SK-N-SH (cell line): ENCODE measurements around the gene MALL.
"Not testable (repeated sequence)": the region's sequence is repeated elsewhere in the genome, so short reads cannot be mapped to it uniquely, and the experiment has no call there.

Experiments used
- CHD2 ChIP-seq: fragments of 150-350 bp; IDR thresholded peaks from 2 replicates; pipeline ENCODE4 v1.6.1; 2018; ENCODE audit warnings: low read length; ENCODE audit not compliant: partially characterized antibody
- CTCF ChIP-seq: fragments of 200-600 bp; sonication (generic); IDR thresholded peaks from 2 replicates; pipeline ENCODE4 v1.6.1; 2017; ENCODE audit warnings: antibody characterized with exemption, mild to moderate bottlenecking, moderate library complexity
- EP300 ChIP-seq, 2 experiments: IDR thresholded peaks; 2 replicates each; pipeline versions ENCODE4 v1.4.0 to v1.6.1; 2012; ENCODE audit warnings: borderline replicate concordance in 1 of 2, low read depth in 1 of 2, low read length in 1 of 2
- EZH2phosphoT487 ChIP-seq: fragments of 200-600 bp; sonication (generic); IDR thresholded peaks from 2 replicates; pipeline ENCODE4 v1.6.1; 2017; ENCODE audit warnings: low read depth, mixed run types, mild to moderate bottlenecking, antibody characterized with exemption, moderate library complexity, borderline replicate concordance
- FOXJ3 ChIP-seq: sonication (generic); formaldehyde crosslinking; IDR thresholded peaks from 2 replicates; pipeline ENCODE4 v1.5.1; 2020; ENCODE audit warnings: mild to moderate bottlenecking, missing genetic modification reagents
- MAX ChIP-seq: IDR thresholded peaks from 2 replicates; pipeline ENCODE4 v1.4.0; 2012; ENCODE audit warnings: low read depth
- NRF1 ChIP-seq: IDR thresholded peaks from 2 replicates; pipeline ENCODE4 v1.6.1; 2012; ENCODE audit warnings: low read depth, mild to moderate bottlenecking, low read length
- POLR2AphosphoS5 ChIP-seq: IDR thresholded peaks from 2 replicates; pipeline ENCODE4 v1.6.1; 2012; ENCODE audit warnings: low read depth, low read length
- RAD21 ChIP-seq: IDR thresholded peaks from 2 replicates; pipeline ENCODE4 v1.6.1; 2012; ENCODE audit warnings: mild to moderate bottlenecking, low read length
- REST ChIP-seq: IDR thresholded peaks from 2 replicates; pipeline ENCODE4 v1.6.1; 2012; ENCODE audit warnings: mild to moderate bottlenecking, low read depth, low read length, moderate library complexity
- TCF12 ChIP-seq: IDR thresholded peaks from 2 replicates; pipeline ENCODE4 v1.4.0; 2012
- TEAD4 ChIP-seq: IDR thresholded peaks from 2 replicates; pipeline ENCODE4 v1.4.0; 2012; ENCODE audit warnings: mild to moderate bottlenecking, borderline replicate concordance; ENCODE audit not compliant: insufficient read depth
- USF2 ChIP-seq: fragments of 150-350 bp; IDR thresholded peaks from 2 replicates; pipeline ENCODE4 v1.6.1; 2017; ENCODE audit warnings: antibody characterized with exemption, low read length, low read depth, borderline replicate concordance
- ZBTB33 ChIP-seq: IDR thresholded peaks from 2 replicates; pipeline ENCODE4 v1.4.0; 2012; ENCODE audit warnings: low read depth, borderline replicate concordance

- TF ChIP-seq POLR2AphosphoS5; NRF1; EP300 (IDR thresholded peaks at IDR 0.05; ENCODE audit: borderline replicate concordance in 1 of 2, low read depth in 1 of 2, low read length in 1 of 2); CTCF; MAX; EZH2phosphoT487; FOXJ3 (CRISPR knock-in tag); REST; TEAD4; CHD2; RAD21; ZBTB33; TCF12; USF2: not testable (repeated sequence)
These were observed 31.9 kb downstream of the MALL start for GRCh38 chr2:110083757-110084156.
